T47D (cell line): ENCODE measurements around the gene NEGR1.

Experiments
- DNase-seq, 2 experiments: peaks; one replicate each; pipeline versions ENCODE4 v3.0.0 to v3.0.0-alpha.2; 2011 to 2012; ENCODE audit warnings: low read depth in 1 of 2, low spot score in 1 of 2
- JUND ChIP-seq: IDR thresholded peaks from 2 replicates; pipeline ENCODE4 v1.6.1; 2012; ENCODE audit warnings: low read depth
- in situ Hi-C: cut with HindIII; loops from 2 replicates; pipeline ENCODE4 v1.10.0; 2016; ENCODE audit warnings: low sequenced_read_pairs, low pct_unique_long_range_greater_than_20kb

The NEGR1 gene

DNA sequence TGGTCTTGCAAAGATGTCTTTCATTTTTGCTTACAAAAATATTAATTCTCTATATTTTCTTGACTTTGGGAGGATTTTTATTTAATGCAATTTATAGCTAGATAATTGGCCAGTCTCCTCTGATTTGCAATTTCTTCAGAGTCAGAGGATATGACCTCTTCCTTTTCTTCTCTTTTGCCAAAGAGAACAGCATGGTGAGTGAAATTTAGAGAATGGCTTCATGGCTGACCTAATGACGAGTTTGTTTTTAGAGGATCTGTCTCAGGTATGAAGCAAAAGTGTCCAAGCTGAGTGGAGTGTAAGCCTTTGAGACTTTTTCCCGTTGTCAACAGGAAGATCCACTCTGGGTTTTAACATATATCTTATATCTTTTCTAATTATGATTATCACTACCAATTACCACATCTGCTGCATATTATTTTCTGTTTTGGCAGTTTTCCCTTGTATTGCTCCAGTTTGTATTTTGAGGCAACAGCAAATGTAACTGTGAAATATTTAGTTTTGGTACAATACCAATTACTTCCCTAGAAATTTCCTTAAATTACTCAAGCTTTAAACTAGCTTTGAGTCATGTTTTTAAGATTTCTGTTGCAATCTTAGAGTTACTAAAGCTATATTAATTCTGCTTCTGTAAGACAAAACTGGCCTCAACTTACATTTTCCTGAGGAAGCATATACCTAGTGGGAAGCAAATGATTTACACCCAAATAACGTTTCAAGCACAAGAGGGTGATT, 868.7 kb downstream of the NEGR1 start:
- no peak for TF ChIP-seq JUND
- in situ Hi-C loops, result no loop called here
- no peak for DNase-seq

DNA sequence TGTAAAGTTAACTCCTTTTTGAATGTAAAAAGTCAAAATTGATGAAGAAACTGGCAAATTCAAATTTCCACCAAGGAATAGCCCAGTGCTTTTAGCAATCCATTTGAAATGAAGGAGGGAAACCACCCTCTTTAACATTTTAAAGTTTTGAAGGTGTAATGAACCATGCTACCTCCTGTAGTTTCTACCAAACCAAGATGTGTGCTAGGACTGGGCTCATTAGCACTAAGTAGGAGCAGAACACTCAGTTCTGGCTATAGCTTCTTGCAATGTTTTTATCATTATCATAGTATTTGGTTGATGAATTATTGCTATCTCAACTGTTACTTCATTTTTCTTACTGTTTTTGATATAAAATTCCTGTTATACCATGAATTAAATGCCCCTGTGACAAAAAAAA, 882.3 kb downstream of the NEGR1 start:
- no peak for TF ChIP-seq JUND
- in situ Hi-C loops, result no loop called here
- no peak for DNase-seq

DNA sequence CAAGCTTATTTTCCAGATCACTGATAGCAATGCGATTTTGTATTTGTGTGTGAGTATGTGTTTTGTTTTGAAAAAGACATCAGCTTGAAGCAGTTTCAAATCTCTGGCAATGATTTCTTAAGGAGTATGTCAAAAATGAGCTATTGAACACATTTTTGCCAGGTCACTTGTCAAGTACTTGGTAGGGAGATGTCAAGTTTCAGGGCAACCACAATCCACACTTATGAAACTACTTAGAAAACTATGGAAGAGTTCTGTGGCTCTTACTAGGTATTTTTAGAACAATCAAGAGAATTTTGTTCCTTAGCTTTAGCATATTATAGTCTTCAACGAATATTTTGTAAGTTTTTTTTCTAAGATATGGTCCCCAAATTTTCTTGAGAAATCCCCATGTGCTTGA, 882.7 kb downstream of the NEGR1 start:
- in situ Hi-C loops, result no loop called here
- no peak for DNase-seq
- TF ChIP-seq JUND, result no peak

DNA sequence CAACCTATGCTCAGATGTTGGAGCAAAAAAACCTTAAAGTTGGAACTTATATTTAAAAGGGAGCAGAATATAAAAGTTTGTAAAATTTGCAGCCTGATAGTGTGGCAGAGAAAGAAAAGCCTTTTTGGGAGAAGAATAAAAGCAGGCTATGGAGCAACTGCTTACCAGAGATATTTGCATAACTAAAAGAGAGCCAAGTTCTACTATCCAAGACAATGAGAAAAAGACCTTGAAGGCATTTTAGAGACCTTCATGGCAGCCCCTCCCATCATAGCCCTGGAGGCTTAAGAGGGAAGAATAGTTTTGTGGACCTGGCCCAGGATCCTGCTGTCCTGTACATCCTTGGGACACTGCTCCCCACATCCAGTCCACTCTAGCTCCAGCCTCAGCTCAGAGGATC, 889.0 kb downstream of the NEGR1 start:
- DNase-seq, result no peak
- no peak for TF ChIP-seq JUND
- in situ Hi-C loops, result no loop called here

- no peak for TF ChIP-seq JUND
- DNase-seq, result no peak
- in situ Hi-C loops, result no loop called here
These were observed 891.8 kb downstream of the NEGR1 start for GRCh38 chr1:71390518-71390917.

- no peak for DNase-seq
- no peak for TF ChIP-seq JUND
- in situ Hi-C loops, result no loop called here
These were observed 904.5 kb downstream of the NEGR1 start for GRCh38 chr1:71377886-71378285.

- no peak for TF ChIP-seq JUND
- DNase-seq, result no peak
- in situ Hi-C loops, result no loop called here
These were observed 909.8 kb downstream of the NEGR1 start for GRCh38 chr1:71372496-71372895.

DNA sequence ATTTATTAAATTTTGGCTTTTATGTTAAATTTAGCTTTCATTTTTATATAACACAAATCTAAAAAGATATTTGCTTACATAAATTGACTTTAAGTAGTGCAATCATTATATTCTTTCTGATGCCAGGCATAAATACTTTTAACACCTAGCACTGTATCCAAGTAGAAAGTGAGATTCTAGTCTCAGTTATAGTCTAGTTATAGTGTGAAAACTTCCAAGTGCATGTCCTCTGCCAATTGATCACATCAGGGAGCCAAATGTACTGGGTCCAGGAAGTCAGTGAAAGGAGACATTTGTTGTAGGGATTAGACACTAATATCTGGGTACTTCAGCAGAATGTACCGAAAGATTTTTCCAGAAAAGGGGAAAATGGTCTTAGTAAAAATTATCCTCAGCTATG, 910.8 kb downstream of the NEGR1 start:
- no peak for TF ChIP-seq JUND
- in situ Hi-C loops, result no loop called here
- no peak for DNase-seq

GRCh38 chr1:71364236-71364635, 918.1 kb downstream of the NEGR1 start:
- no peak for DNase-seq
- TF ChIP-seq JUND, result no peak
- in situ Hi-C loops, result no loop called here

DNA sequence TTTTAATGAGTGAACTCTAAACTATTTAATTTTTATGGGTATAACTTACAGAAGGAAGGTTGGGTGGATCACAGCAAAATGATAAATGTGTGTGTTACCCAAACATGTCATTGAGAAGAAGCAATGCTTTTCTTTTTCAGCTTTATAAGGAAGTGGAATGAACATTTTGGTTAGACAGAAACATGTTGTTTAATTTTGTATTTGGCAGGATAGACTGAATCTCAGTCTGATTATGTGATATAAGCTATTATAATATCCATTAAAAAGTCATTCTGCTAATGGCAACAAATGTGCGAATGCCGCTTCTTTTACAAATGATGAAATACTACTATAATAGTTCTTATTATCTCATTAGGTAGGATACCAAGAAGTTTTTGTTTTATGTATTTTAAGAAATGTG, 919.6 kb downstream of the NEGR1 start:
- no peak for DNase-seq
- no peak for TF ChIP-seq JUND
- in situ Hi-C loops, result no loop called here

DNA sequence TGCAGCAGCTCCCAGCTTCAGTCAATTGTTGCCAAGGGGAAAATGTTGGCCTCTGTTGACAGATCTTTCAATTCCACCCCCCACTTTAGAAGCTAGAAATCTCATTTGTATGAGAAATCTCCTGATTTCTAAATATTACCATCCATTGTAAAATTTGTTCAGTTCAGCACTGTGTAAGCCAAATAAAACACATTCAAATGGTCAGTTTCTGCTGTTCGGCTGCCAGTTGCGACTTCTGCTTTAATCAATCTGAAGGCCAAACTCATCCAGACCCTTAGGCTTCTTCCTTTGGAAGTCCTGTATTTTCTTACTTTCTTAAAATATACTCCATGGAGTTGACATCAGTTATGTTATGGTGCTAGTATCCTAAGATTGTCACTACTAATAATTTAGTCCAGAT, 920.3 kb downstream of the NEGR1 start:
- no peak for DNase-seq

GRCh38 chr1:71357708-71358107, 924.6 kb downstream of the NEGR1 start:
- peak in 1 of 2 experiments; percentile 1 for DNase-seq
- in situ Hi-C loops, result no loop called here
- TF ChIP-seq JUND, result no peak

More for the DNA sequence above, 920.3 kb downstream of the NEGR1 start:
- TF ChIP-seq JUND, result no peak
- in situ Hi-C loops, result no loop called here

- DNase-seq, result no peak
- in situ Hi-C loops, result no loop called here
- TF ChIP-seq JUND, result no peak
These were observed 930.9 kb downstream of the NEGR1 start for GRCh38 chr1:71351438-71351837.

- TF ChIP-seq JUND, result no peak
- DNase-seq, result no peak
- in situ Hi-C loops, result no loop called here
These were observed 931.5 kb downstream of the NEGR1 start for GRCh38 chr1:71350805-71351204.

- no peak for DNase-seq
- in situ Hi-C loops, result no loop called here
- TF ChIP-seq JUND, result no peak
These were observed 932.0 kb downstream of the NEGR1 start for GRCh38 chr1:71350330-71350729.
